Right lobe of liver (tissue), 6 donors: Measurements from ENCODE around the gene TBX2. TPM values are rescaled to one million over a fixed set of nuclear protein-coding genes. Genes with fewer than 3 reads are reported as not detected.

ENCODE experiments used
- ATAC-seq, 4 donors: fragments of 200-7000 bp; cut with Tn5 transposase; one replicate each; pipeline ENCODE4 v1.9.1; 2020; ENCODE audit warnings: mild to moderate bottlenecking in 4 of 4, moderate library complexity in 4 of 4
- DNase-seq, 3 donors: peaks; one replicate each; pipeline ENCODE4 v3.0.0-alpha.2; 2020
- H3K27ac ChIP-seq, 3 donors: fragments of 200-600 bp; one replicate each; pipeline ENCODE4 v1.8.0; 2022
- H3K27me3 ChIP-seq, 2 donors: fragments of 200-600 bp; one replicate each; pipeline ENCODE4 v1.8.0; 2022
- H3K36me3 ChIP-seq, 4 donors: fragments of 200-600 bp; sonication (generic) in 1 of 4; one replicate each; pipeline versions ENCODE4 v1.5.1 to v1.8.0; 2017 to 2022; ENCODE audit warnings: control low read depth in 1 of 4
- H3K4me1 ChIP-seq, 4 donors: fragments of 200-600 bp; sonication (generic) in 1 of 4; one replicate each; pipeline versions ENCODE4 v1.5.1 to v1.8.0; 2017 to 2022; ENCODE audit warnings: control low read depth in 1 of 4
- H3K4me3 ChIP-seq, 3 donors: fragments of 200-600 bp; one replicate each; pipeline ENCODE4 v1.8.0; 2022
- H3K9me3 ChIP-seq, 4 donors: fragments of 200-600 bp; sonication (generic) in 1 of 4; one replicate each; pipeline versions ENCODE4 v1.5.1 to v1.8.0; 2017 to 2022; ENCODE audit warnings: control low read depth in 1 of 4
- CTCF ChIP-seq, 4 donors: fragments of 200-600 bp in 3 of 4; fragments of 450-650 bp in 1 of 4; IDR thresholded peaks; one replicate each; pipeline versions ENCODE4 v1.5.1 to v1.8.0; 2016 to 2022; ENCODE audit warnings: antibody characterized with exemption in 4 of 4, mild to moderate bottlenecking in 2 of 4
- POLR2A ChIP-seq: fragments of 450-650 bp; IDR thresholded peaks from one replicate; pipeline ENCODE4 v1.6.1; 2017; ENCODE audit warnings: antibody characterized with exemption, mild to moderate bottlenecking
- WGBS: methylation state at CpG from one replicate; pipeline ENCODE4 v1.1.6; 2018; ENCODE audit warnings: low coverage, low lambda C conversion rate; ENCODE audit not compliant: insufficient coverage; ENCODE audit errors: missing lambda C conversion rate; 5-methylcytosine and 5-hydroxymethylcytosine counted together
- intact Hi-C, 2 donors: fragments of 100-400 bp; cut with DNase I; formaldehyde crosslinking; loops; one replicate each; pipeline versions ENCODE4 v1.11.2 to v1.14.1; 2022
- total RNA-seq, 6 experiments: library from RNA; depleted of rRNA in 2 of 6; stranded (reverse); fragments of >200 nt in 2 of 6; fragmentation: NEBNext Ultra II Directional in 3 of 6; extraction: Animal tissue kit (Norgen Biotek cat#: 25700) in 3 of 6; gene quantifications; one replicate each; pipeline versions ENCODE4 v1.1.0 to v1.2.4, GENCODE V29; 2016 to 2023
- donor health status: DM: no; HTN: yes; CAD: no.
- donor health status: DM: no; HTN: no; CAD: no.
- donor health status: DM: no; HTN: no; CAD: no.
- donor health status: DM: no; HTN: yes; CAD: no.
- donor health status: DM: no; HTN: yes; CAD: no.

TBX2 gene
- total RNA-seq, 6 experiments from 2014 or later = 1.9 to 4.4 (median 2.7) TPM

- intact Hi-C loops = no loop called here
- no peak overlapping the region for H3K27ac ChIP-seq
- H3K9me3 ChIP-seq = no peaks in the 10 kb centered on the region
- peaks cover 0 to 12% (median 0%) of the 10 kb centered on the region in 4 donors for H3K4me1 ChIP-seq
- no peak overlapping the region for H3K4me3 ChIP-seq
- H3K27me3 ChIP-seq = peaks cover 19 to 39% of the 10 kb centered on the region in 2 donors
- no peaks in the 10 kb centered on the region for H3K36me3 ChIP-seq
- TF ChIP-seq CTCF (IDR thresholded peaks at IDR 0.05) (no peak), POLR2A (no peak)
- no peak for DNase-seq
- ATAC-seq = no peak
- WGBS = 7% methylated on average over 13 of the region's 39 CpGs
These were observed 57.8 kb downstream of the TBX2 start for GRCh38 chr17:61457226-61457983.

GRCh38 chr17:61458000-61458399 is 58.4 kb downstream of the TBX2 start:
- 12% methylated on average over 13 of the region's 14 CpGs for WGBS
- Histone ChIP-seq H3K27me3 (peaks cover 17 to 35% of the 10 kb centered on the region in 2 donors), H3K27ac (no peak overlapping the region), H3K9me3 (no peaks in the 10 kb centered on the region), H3K4me3 (no peak overlapping the region), H3K4me1 (peaks cover 0 to 12% (median 0%) of the 10 kb centered on the region in 4 donors), H3K36me3 (no peaks in the 10 kb centered on the region)
- DNase-seq (no peak), ATAC-seq (no peak)
- intact Hi-C loops = no loop called here
- no peak for TF ChIP-seq POLR2A

GRCh38 chr17:61458421-61459141 is 58.9 kb downstream of the TBX2 start:
- 40% methylated on average over 5 of the region's 5 CpGs for WGBS
- H3K4me3 ChIP-seq = no peak overlapping the region
- no peak overlapping the region for H3K27ac ChIP-seq
- DNase-seq (no peak), ATAC-seq (no peak)
- peaks cover 0 to 12% (median 0%) of the 10 kb centered on the region in 4 donors for H3K4me1 ChIP-seq
- H3K27me3 ChIP-seq = peaks cover 17 to 37% of the 10 kb centered on the region in 2 donors
- H3K36me3 ChIP-seq = no peaks in the 10 kb centered on the region
- intact Hi-C loops = no loop called here
- TF ChIP-seq CTCF (IDR thresholded peaks at IDR 0.05) (no peak), POLR2A (no peak)
- H3K9me3 ChIP-seq = no peaks in the 10 kb centered on the region

Other genes with a start within 250 kb of the TBX2 start
- not detected for gene TBX4, start 52.6 kb downstream of the TBX2 start, total RNA-seq
- not detected for gene NACA2, start 191.4 kb downstream of the TBX2 start, total RNA-seq